ENCODE data around the gene C1R. TPM values are rescaled to one million over a fixed set of nuclear protein-coding genes. Genes with fewer than 3 reads are reported as not detected.

The C1R gene
- total and polyA plus RNA-seq, 2 of the 8 experiments (the other 6 are each of a cell fraction or from before 2014, with no cell fraction given) = 6.9 to 16.3 TPM

GRCh38 chr12:7108003-7108795 lies 16.0 kb upstream of the C1R start:
- no peaks in the 10 kb centered on the region for H3K79me2 ChIP-seq (ENCODE audit: control insufficient read depth in 1 of 2, insufficient read depth in 2 of 2, low read length in 2 of 2)
- H4K8ac ChIP-seq (ENCODE audit: extremely low read depth, insufficient read depth, low read length) = peak overlapping the region; percentile 54
- no peak overlapping the region for H2BK20ac ChIP-seq (ENCODE audit: low read length)
- no peaks in the 10 kb centered on the region for H3K79me1 ChIP-seq (ENCODE audit: low read depth, low read length)
- no peak overlapping the region for H3K23ac ChIP-seq (ENCODE audit: insufficient read length)
- peaks cover 0 to 1% of the 10 kb centered on the region in 2 experiments for H4K20me1 ChIP-seq (replicated peaks in 1 of 2; ENCODE audit: control insufficient read depth in 1 of 2, insufficient read depth in 2 of 2, low read length in 2 of 2)
- H3K27ac ChIP-seq (ENCODE audit: low read depth, low read length) = peak overlapping the region; percentile 13; the same call in 1 of the 2 replicates
- H3K4me1 ChIP-seq (replicated peaks in 1 of 4; ENCODE audit: control insufficient read depth in 3 of 4, insufficient read depth in 4 of 4, low read length in 3 of 4) = 0 out of 7 replicates have a peak, but pooled peaks cover 0 to 2% (median 0%) of the 10 kb centered on the region in 4 experiments
- H2AFZ ChIP-seq (ENCODE audit: low read length) = no peak overlapping the region
- no peaks in the 10 kb centered on the region for H3K27me3 ChIP-seq (replicated peaks in 1 of 4; ENCODE audit: control insufficient read depth in 3 of 4, extremely low read depth in 1 of 4, insufficient read depth in 3 of 4, low read length in 3 of 4)
- H3K9ac ChIP-seq (replicated peaks in 1 of 4; ENCODE audit: extremely low read depth in 1 of 4, low read depth in 3 of 4, low read length in 3 of 4) = peak overlapping the region; percentile 57 to 75 (median 70); a peak in 6 of 7 replicates
- H4K91ac ChIP-seq (replicated peaks; ENCODE audit: insufficient read length, low read length) = peak overlapping the region; percentile 70
- 6% methylated on average over 27 of the region's 30 CpGs; no CpG with 5 or more reads in 1 of the 2 experiments for WGBS, 2 experiments (ENCODE audit: extremely low coverage in 1 of 2, insufficient coverage in 1 of 2, insufficient read length in 1 of 2, insufficient replicate concordance in 2 of 2, low coverage in 1 of 2, low lambda C conversion rate in 2 of 2, missing lambda C conversion rate in 1 of 2)
- H2BK120ac ChIP-seq (replicated peaks; ENCODE audit: low read depth, low read length) = peak overlapping the region; percentile 58
- DNase-seq (ENCODE audit: low read depth in 1 of 2, low spot score in 2 of 2) = peak in 1 of 2 experiments; percentile 83
- H3K4me2 ChIP-seq (ENCODE audit: insufficient read depth in 1 of 2, low read depth in 2 of 2, low read length in 2 of 2) = peak overlapping the region; percentile 78 to 84
- peak overlapping the region; percentile 31; the same call in 1 of the 2 replicates for H2BK15ac ChIP-seq (ENCODE audit: low read length)
- FAIRE-seq = no peak
- peaks cover 4% of the 10 kb centered on the region for H3K23me2 ChIP-seq (ENCODE audit: low read depth, low read length)
- no peaks in the 10 kb centered on the region; a peak in 1 of 8 replicates for H3K36me3 ChIP-seq (ENCODE audit: control insufficient read depth in 2 of 4, insufficient read depth in 4 of 4, low read length in 3 of 4)
- no peak overlapping the region for H2AK5ac ChIP-seq (ENCODE audit: low read depth, low read length)
- peak overlapping the region; percentile 81 for H3K18ac ChIP-seq (ENCODE audit: extremely low read depth, low read length)
- peak overlapping the region; percentile 39 for H3K56ac ChIP-seq (replicated peaks; ENCODE audit: insufficient read length, low read depth, low read length)
- peaks cover 0 to 3% of the 10 kb centered on the region in 2 experiments; a peak in 2 of 4 replicates for H3K9me3 ChIP-seq (ENCODE audit: insufficient read depth in 2 of 2, low read depth in 1 of 2, low read length in 1 of 2)
- ChIA-PET POLR2A (ENCODE audit: partially characterized antibody) (interaction anchor here (0.6 to 4.9 kb wide), 23 partner anchors 8 to 241 kb away, joined by 3 to 42 read pairs (median 6); partner anchors contain the start of genes C12orf57, C1R, C1S and CLSTN3), CTCF (ENCODE audit: partially characterized antibody) (interaction anchor here (0.6 to 4.2 kb wide), 41 partner anchors 9 to 534 kb away, joined by 3 to 51 read pairs (median 4); partner anchors contain the start of genes C12orf57, C1R, C1S and CLSTN3)
- H3K4ac ChIP-seq (replicated peaks; ENCODE audit: insufficient read length, low read depth, low read length) = no peak overlapping the region
- H2BK12ac ChIP-seq (ENCODE audit: low read depth, low read length) = no peak overlapping the region
- peak overlapping the region; percentile 95 for H3K14ac ChIP-seq (ENCODE audit: insufficient read length)
- H4K5ac ChIP-seq (ENCODE audit: insufficient read length, low read depth, low read length) = peak overlapping the region; percentile 54
- peak overlapping the region; percentile 63 to 80 (median 75) for H3K4me3 ChIP-seq (ENCODE audit: extremely low read depth in 1 of 4, insufficient read depth in 2 of 4, low read depth in 3 of 4, low read length in 4 of 4)
- H2BK5ac ChIP-seq (ENCODE audit: low read depth, low read length) = peak overlapping the region; percentile 53; the same call in 1 of the 2 replicates
- peak in 1 of 2 experiments; percentile 68; a peak in 2 of 3 replicates for TF ChIP-seq POLR2A (IDR thresholded peaks at IDR 0.05; ENCODE audit: control extremely low read depth in 1 of 2, low read depth in 2 of 2, low read length in 2 of 2)
- no peak for TF ChIP-seq CTCF (IDR thresholded peaks at IDR 0.05; ENCODE audit: control extremely low read depth in 1 of 3, insufficient read depth in 1 of 3, low read depth in 1 of 3, low read length in 3 of 3)
- no peak for TF ChIP-seq NANOG (IDR thresholded peaks at IDR 0.05; ENCODE audit: insufficient read depth, low read depth, low read length, poor library complexity, severe bottlenecking)
- 0 out of 2 replicates have a peak, but pooled peaks have one; percentile 34 for TF ChIP-seq TBP (IDR thresholded peaks at IDR 0.05; ENCODE audit: low read depth, low read length)
- TF ChIP-seq USF2 (IDR thresholded peaks at IDR 0.05; ENCODE audit: low read length) = no peak
- TF ChIP-seq RBBP5 (IDR thresholded peaks at IDR 0.05; ENCODE audit: borderline replicate concordance, low read depth, low read length) = peak; percentile 89
